ENCODE results near the gene LDLRAD3. TPM values are rescaled to one million over a fixed set of nuclear protein-coding genes. Genes with fewer than 3 reads are reported as not detected.

Gene LDLRAD3
- total RNA-seq, 1 donor = 3.9 TPM

GRCh38 chr11:36110668-36111410 is 167.0 kb downstream of the LDLRAD3 start:
- TF ChIP-seq, protein P1, sequence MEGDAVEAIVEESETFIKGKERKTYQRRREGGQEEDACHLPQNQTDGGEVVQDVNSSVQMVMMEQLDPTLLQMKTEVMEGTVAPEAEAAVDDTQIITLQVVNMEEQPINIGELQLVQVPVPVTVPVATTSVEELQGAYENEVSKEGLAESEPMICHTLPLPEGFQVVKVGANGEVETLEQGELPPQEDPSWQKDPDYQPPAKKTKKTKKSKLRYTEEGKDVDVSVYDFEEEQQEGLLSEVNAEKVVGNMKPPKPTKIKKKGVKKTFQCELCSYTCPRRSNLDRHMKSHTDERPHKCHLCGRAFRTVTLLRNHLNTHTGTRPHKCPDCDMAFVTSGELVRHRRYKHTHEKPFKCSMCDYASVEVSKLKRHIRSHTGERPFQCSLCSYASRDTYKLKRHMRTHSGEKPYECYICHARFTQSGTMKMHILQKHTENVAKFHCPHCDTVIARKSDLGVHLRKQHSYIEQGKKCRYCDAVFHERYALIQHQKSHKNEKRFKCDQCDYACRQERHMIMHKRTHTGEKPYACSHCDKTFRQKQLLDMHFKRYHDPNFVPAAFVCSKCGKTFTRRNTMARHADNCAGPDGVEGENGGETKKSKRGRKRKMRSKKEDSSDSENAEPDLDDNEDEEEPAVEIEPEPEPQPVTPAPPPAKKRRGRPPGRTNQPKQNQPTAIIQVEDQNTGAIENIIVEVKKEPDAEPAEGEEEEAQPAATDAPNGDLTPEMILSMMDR (IDR thresholded peaks at IDR 0.05; ENCODE audit: insufficient read depth, low read depth, low read length) = no peak
- DNase-seq (ENCODE audit: low read depth) = no peak
- H3K4me3 ChIP-seq (ENCODE audit: low read depth, low read length) = no peak overlapping the region

GRCh38 chr11:36114095-36114494 is 170.2 kb downstream of the LDLRAD3 start:
- TF ChIP-seq, protein P1 (IDR thresholded peaks at IDR 0.05; ENCODE audit: insufficient read depth, low read depth, low read length) = no peak
- no peak overlapping the region for H3K4me3 ChIP-seq (ENCODE audit: low read depth, low read length)
- no peak for DNase-seq (ENCODE audit: low read depth)

GRCh38 chr11:36115378-36115801 is 171.5 kb downstream of the LDLRAD3 start:
- DNase-seq (ENCODE audit: low read depth) = no peak
- no peak overlapping the region for H3K4me3 ChIP-seq (ENCODE audit: low read depth, low read length)
- TF ChIP-seq, protein P1 (IDR thresholded peaks at IDR 0.05; ENCODE audit: insufficient read depth, low read depth, low read length) = no peak

DNA sequence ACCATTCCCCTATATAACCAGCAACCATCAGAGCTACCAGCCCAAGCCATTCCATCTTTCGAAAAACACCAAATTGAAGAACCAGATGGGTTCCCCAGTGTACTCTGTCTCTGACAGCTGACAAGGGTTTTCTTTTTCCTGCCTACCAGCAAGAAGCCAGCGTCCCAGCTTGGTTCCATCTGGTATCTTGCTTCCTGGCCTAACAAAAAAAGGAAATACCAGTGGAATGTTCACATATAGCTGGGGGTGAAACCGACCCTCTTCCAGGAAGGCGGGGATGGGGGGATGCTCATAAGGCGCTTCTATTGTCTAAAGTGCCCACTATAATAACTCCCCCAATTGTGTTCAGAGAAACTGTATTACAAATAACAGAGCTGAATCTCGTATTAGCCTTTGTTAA is 172.3 kb downstream of the LDLRAD3 start:
- TF ChIP-seq, protein P1 (IDR thresholded peaks at IDR 0.05; ENCODE audit: insufficient read depth, low read depth, low read length) = no peak
- no peak for DNase-seq (ENCODE audit: low read depth)
- H3K4me3 ChIP-seq (ENCODE audit: low read depth, low read length) = no peak overlapping the region

DNA sequence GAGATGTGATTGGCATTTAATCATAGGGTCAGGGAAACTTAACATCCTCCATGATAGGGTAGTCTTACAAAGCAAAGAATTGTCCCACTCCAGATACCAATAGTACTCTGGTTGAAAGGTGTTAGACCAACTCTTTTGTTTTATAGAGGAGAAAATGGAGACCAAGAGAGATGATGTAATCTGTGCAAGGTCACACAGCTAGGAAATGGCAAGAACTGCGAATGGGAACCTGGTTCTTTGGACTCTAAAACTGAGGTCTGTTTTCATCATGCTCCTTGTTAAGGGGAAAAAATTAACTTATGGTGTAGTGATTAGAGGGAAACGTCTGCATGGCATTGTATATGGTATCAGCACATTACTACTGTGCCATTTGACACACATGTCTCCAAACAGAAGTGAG is 174.2 kb downstream of the LDLRAD3 start:
- DNase-seq (ENCODE audit: low read depth) = no peak
- TF ChIP-seq, protein P1 (IDR thresholded peaks at IDR 0.05; ENCODE audit: insufficient read depth, low read depth, low read length) = no peak
- no peak overlapping the region for H3K4me3 ChIP-seq (ENCODE audit: low read depth, low read length)

DNA sequence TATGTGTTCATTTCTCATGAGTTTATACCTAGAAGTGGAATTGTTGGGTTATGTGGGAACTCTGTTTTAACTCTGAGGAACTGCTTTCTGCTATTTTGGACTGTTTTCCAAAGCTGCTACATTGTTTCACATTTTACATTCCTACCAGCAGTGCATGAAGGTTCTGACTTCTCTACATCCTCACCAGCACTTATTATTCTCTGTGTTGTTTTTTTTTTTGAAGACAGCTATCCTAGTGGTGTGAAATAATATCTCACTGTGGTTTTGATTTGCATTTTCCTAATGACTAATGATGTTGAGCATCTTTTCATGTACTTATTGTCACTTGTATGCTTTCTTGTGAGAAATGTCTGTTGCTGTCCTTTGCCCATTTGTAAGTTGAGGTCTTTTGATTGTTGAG is 175.4 kb downstream of the LDLRAD3 start:
- TF ChIP-seq, protein P1 (IDR thresholded peaks at IDR 0.05; ENCODE audit: insufficient read depth, low read depth, low read length) = no peak
- DNase-seq (ENCODE audit: low read depth) = no peak
- no peak overlapping the region for H3K4me3 ChIP-seq (ENCODE audit: low read depth, low read length)

GRCh38 chr11:36121054-36121453 is 177.2 kb downstream of the LDLRAD3 start:
- TF ChIP-seq, protein P1 (IDR thresholded peaks at IDR 0.05; ENCODE audit: insufficient read depth, low read depth, low read length) = no peak
- no peak for DNase-seq (ENCODE audit: low read depth)

More at GRCh38 chr11:36121054-36121453, 177.2 kb downstream of the LDLRAD3 start:
- H3K4me3 ChIP-seq (ENCODE audit: low read depth, low read length) = no peak overlapping the region

Measured in fibroblast of villous mesenchyme (primary cell).